GM08714 (cell line): Measurements from ENCODE around the gene TPI1.

Source experiments
- H3K4me3 ChIP-seq: fragments of 200-500 bp; sonication (Bioruptor generic); 2 replicates; pipeline ENCODE4 v1.5.1; 2014; ENCODE audit warnings: mild to moderate bottlenecking, low read length, inconsistent platforms
- ZNF274 ChIP-seq: IDR thresholded peaks from 2 replicates; pipeline ENCODE4 v1.6.1; 2012; ENCODE audit warnings: mild to moderate bottlenecking, low read depth, low read length

Gene TPI1

GRCh38 chr12:6916426-6917200 is 49.3 kb downstream of the TPI1 start:
- no peak overlapping the region for H3K4me3 ChIP-seq
- TF ChIP-seq ZNF274, result no peak

DNA sequence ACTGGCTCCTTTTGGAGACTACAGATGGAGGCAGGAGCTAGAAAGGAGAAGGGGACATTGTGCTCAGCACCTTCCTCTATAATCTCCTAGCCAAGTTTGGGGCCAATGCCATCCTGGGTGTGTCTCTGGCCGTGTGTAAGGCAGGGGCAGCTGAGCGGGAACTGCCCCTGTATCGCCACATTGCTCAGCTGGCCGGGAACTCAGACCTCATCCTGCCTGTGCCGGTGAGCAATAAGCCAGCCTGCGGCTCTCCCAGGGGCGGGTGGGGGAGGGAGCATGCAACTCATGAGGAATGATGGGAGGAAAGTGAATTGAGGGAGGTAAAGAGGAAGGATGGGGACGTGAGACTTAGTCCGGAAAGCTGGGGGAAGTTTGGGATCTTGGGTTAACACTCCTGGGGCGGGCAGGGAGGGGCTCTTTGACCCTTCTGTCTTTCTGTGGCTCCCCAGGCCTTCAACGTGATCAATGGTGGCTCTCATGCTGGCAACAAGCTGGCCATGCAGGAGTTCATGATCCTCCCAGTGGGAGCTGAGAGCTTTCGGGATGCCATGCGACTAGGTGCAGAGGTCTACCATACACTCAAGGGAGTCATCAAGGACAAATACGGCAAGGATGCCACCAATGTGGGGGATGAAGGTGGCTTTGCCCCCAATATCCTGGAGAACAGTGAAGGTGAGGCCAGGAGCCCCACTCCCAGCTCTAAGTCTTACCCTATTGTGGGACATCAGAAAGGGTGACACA is 50.3 kb downstream of the TPI1 start:
- TF ChIP-seq ZNF274, result no peak
- H3K4me3 ChIP-seq, result no peak overlapping the region

- H3K4me3 ChIP-seq, result no peak overlapping the region
These were observed 52.3 kb downstream of the TPI1 start for GRCh38 chr12:6919588-6919987.

More at GRCh38 chr12:6919588-6919987, 52.3 kb downstream of the TPI1 start:
- no peak for TF ChIP-seq ZNF274
